ENCODE data around the gene RPH3AL. TPM values are rescaled to one million over a fixed set of nuclear protein-coding genes. Genes with fewer than 3 reads are reported as not detected.

Gene RPH3AL
- total and polyA plus RNA-seq, 11 donors, result 2.8 to 9.4 (median 6.3) TPM

GRCh38 chr17:164303-165235 lies 188.0 kb downstream of the RPH3AL start:
- Histone ChIP-seq H3K4me3 (no peak overlapping the region), H3K36me3 (peaks cover 0 to 8% (median 0%) of the 10 kb centered on the region in 9 donors), H3K27ac (no peak overlapping the region), H3K9me3 (no peaks in the 10 kb centered on the region), H3K27me3 (no peaks in the 10 kb centered on the region), H3K4me1 (no peaks in the 10 kb centered on the region)
- 71 to 77% (median 74%) methylated on average over 12 to 16 of the region's 16 CpGs for WGBS, 4 donors
- intact Hi-C loops (cut with DNase I), result loop anchor here in 4 of 10 donors (5.0 kb wide), 4 partner anchors 143 to 538 kb away; no protein-coding TSS in a partner anchor
- ATAC-seq (peak in 3 of 4 donors; percentile 68 to 82 (median 74)), DNase-seq (peak in 2 of 5 donors; percentile 49 to 54)
- no peak for TF ChIP-seq POLR2A (IDR thresholded peaks at IDR 0.05)
- TF ChIP-seq CTCF (IDR thresholded peaks at IDR 0.05), result peak; percentile 32 to 67 (median 56)

GRCh38 chr17:163514-164098 lies 189.0 kb downstream of the RPH3AL start:
- ATAC-seq, result no peak
- DNase-seq, result no peak
- intact Hi-C loops (cut with DNase I), result loop anchor here in 3 of 10 donors (5.0 kb wide), 3 partner anchors 144 to 539 kb away; no protein-coding TSS in a partner anchor
- Histone ChIP-seq H3K27ac (no peak overlapping the region), H3K4me1 (no peaks in the 10 kb centered on the region), H3K36me3 (peaks cover 0 to 10% (median 0%) of the 10 kb centered on the region in 9 donors), H3K4me3 (no peak overlapping the region), H3K27me3 (no peaks in the 10 kb centered on the region), H3K9me3 (no peaks in the 10 kb centered on the region)
- 88 to 94% (median 91%) methylated on average over 9 to 11 of the region's 11 CpGs for WGBS, 4 donors
- TF ChIP-seq POLR2A (IDR thresholded peaks at IDR 0.05) (no peak), CTCF (IDR thresholded peaks at IDR 0.05) (no peak)

GRCh38 chr17:162689-163088 lies 189.9 kb downstream of the RPH3AL start:
- H3K27ac ChIP-seq, result no peak overlapping the region
- H3K27me3 ChIP-seq, result no peaks in the 10 kb centered on the region
- ATAC-seq (no peak), DNase-seq (no peak)
- peaks cover 0 to 10% (median 0%) of the 10 kb centered on the region in 9 donors for H3K36me3 ChIP-seq
- no peak overlapping the region for H3K4me3 ChIP-seq
- intact Hi-C loops (cut with DNase I), result loop anchor here in 3 of 10 donors (5.0 kb wide), 3 partner anchors 145 to 540 kb away; no protein-coding TSS in a partner anchor
- WGBS, 4 donors, result 78 to 94% (median 90%) methylated on average over 10 to 11 of the region's 11 CpGs
- H3K9me3 ChIP-seq, result no peaks in the 10 kb centered on the region
- no peaks in the 10 kb centered on the region for H3K4me1 ChIP-seq
- TF ChIP-seq POLR2A (IDR thresholded peaks at IDR 0.05) (no peak), CTCF (IDR thresholded peaks at IDR 0.05) (no peak)

Other genes starting within 250 kb of the RPH3AL start
- gene SCGB1C2, start 215.2 kb downstream of the RPH3AL start, total RNA-seq, result not detected
- not detected for gene SCGB1C2, start 215.2 kb downstream of the RPH3AL start, polyA plus RNA-seq
- gene DOC2B, start 171.2 kb downstream of the RPH3AL start, total RNA-seq, result 10 to 100 TPM in 2 of 9 donors, 1 to 10 TPM in 7; 1.7 to 13.0 (median 6.3) TPM
- 1 to 10 TPM; 2.4 to 5.8 TPM for gene DOC2B, start 171.2 kb downstream of the RPH3AL start, polyA plus RNA-seq
- 10 to 100 TPM in 7 of 9 donors, 1 to 10 TPM in 2; 9.1 to 25.4 (median 11.6) TPM for gene RFLNB, start 93.1 kb upstream of the RPH3AL start, total RNA-seq
- 10 to 100 TPM; 10.9 to 15.7 TPM for gene RFLNB, start 93.1 kb upstream of the RPH3AL start, polyA plus RNA-seq